Smooth muscle cell of bladder (primary cell): ENCODE data around the gene HSD17B12. TPM values are rescaled to one million over a fixed set of nuclear protein-coding genes. Genes with fewer than 3 reads are reported as not detected.

ENCODE experiments used
- total RNA-seq: library from RNA; depleted of rRNA; stranded (reverse); fragments of >200 nt; gene quantifications from 2 replicates; pipeline ENCODE4 v1.2.3, GENCODE V29; 2014

The HSD17B12 gene
- 74.6 and 79.2 TPM in 2 replicates for total RNA-seq

GRCh38 chr11:43680521-43681400, at the start of gene HSD17B12:
Gene HSD17B12, plus strand, starts transcription at chr11:43680738. Its CDS starts 90 bp downstream, at chr11:43680828.

GRCh38 chr11:43880640-43881159, 200.2 kb downstream of the HSD17B12 start, which contains the start of gene ALKBH3:
Gene ALKBH3, plus strand, starts transcription at chr11:43880831. Its CDS starts 1,822 bp downstream, at chr11:43882653.

Other genes starting within 250 kb of the HSD17B12 start
- 36.5 and 42.4 TPM in 2 replicates for gene ALKBH3, start 200.1 kb downstream of the HSD17B12 start, total RNA-seq